GM12878 (cell line): ENCODE measurements around the gene DTNA. TPM values are rescaled to one million over a fixed set of nuclear protein-coding genes. Genes with fewer than 3 reads are reported as not detected.

Experiments
- ATAC-seq: fragments of 200-7000 bp; cut with Tn5 transposase; 3 replicates; pipeline ENCODE4 v1.9.1; 2020; ENCODE audit warnings: mild to moderate bottlenecking, moderate library complexity
- BruUV-seq: library from RNA; stranded (reverse); fragments of 400-500 nt; replicated peaks from 2 replicates; lab custom pipeline; 2021; lab: Mats Ljungman, UMichigan
- CTCF ChIA-PET: fragments of 300-600 bp; sonication (Branson Sonifier 250); formaldehyde crosslinking; extraction: SDS; loops from one replicate; lab custom pipeline; 2021; ENCODE audit warnings: inconsistent platforms; lab: Yijun Ruan, JAX
- POLR2A ChIA-PET: fragments of 350-600 bp; formaldehyde crosslinking; extraction: SDS; loops from one replicate; lab custom pipeline; 2021; ENCODE audit warnings: inconsistent platforms; lab: Charles Lee
- RAD21 ChIA-PET: fragments of 300-600 bp; sonication (Branson Sonifier 250); formaldehyde crosslinking; loops from one replicate; lab custom pipeline; 2023; ENCODE audit warnings: antibody characterized with exemption; ENCODE audit not compliant: unreplicated experiment; lab: Charles Lee
- SMC1A ChIA-PET: fragments of 300-600 bp; sonication (Branson Sonifier 250); formaldehyde crosslinking; loops from one replicate; lab custom pipeline; 2023; ENCODE audit not compliant: unreplicated experiment, uncharacterized antibody; lab: Charles Lee
- DNase-seq: peaks from one replicate; pipeline ENCODE4 v3.0.0-alpha.2; 2011; ENCODE audit warnings: low read depth, low spot score
- FAIRE-seq: peaks from 3 replicates; lab custom pipeline; 2011; peaks lifted over from hg19 to GRCh38; lab: Jason Lieb, UNC
- H2AFZ ChIP-seq: 2 replicates; pipeline ENCODE4 v1.6.0; 2011; ENCODE audit warnings: low read depth, low read length, control low read depth; ENCODE audit not compliant: control insufficient read depth
- H3K27ac ChIP-seq: 2 replicates; pipeline ENCODE4 v1.5.1; 2011; ENCODE audit warnings: control low read depth; ENCODE audit not compliant: control insufficient read depth, insufficient read depth
- H3K27me3 ChIP-seq, 2 experiments: replicated peaks in 1 of 2; 2 replicates each; pipeline versions ENCODE4 v1.6.0 to v1.6.1; 2011; ENCODE audit warnings: low read length in 1 of 2; ENCODE audit not compliant: control insufficient read depth in 2 of 2, insufficient read depth in 2 of 2
- H3K36me3 ChIP-seq, 2 experiments: 2 replicates each; pipeline ENCODE4 v1.5.1; 2011; ENCODE audit warnings: low read length in 1 of 2; ENCODE audit not compliant: control insufficient read depth in 2 of 2, insufficient read depth in 2 of 2
- H3K4me1 ChIP-seq: 2 replicates; pipeline ENCODE4 v1.6.1; 2011; ENCODE audit warnings: mild to moderate bottlenecking, low read length, moderate library complexity, mixed read lengths; ENCODE audit not compliant: control insufficient read depth, insufficient read depth
- H3K4me2 ChIP-seq: 2 replicates; pipeline ENCODE4 v1.6.0; 2011; ENCODE audit warnings: control low read depth; ENCODE audit not compliant: control insufficient read depth, insufficient read depth
- H3K4me3 ChIP-seq: fragments of 200-600 bp; sonication (generic); 2 replicates; pipeline ENCODE4 v1.5.1; 2016
- H3K79me2 ChIP-seq: 2 replicates; pipeline ENCODE4 v1.6.0; 2011; ENCODE audit warnings: low read length; ENCODE audit not compliant: control insufficient read depth, insufficient read depth
- H3K9ac ChIP-seq: 2 replicates; pipeline ENCODE4 v1.8.0; 2011; ENCODE audit warnings: low read length, control low read depth, mixed read lengths; ENCODE audit not compliant: control insufficient read depth, insufficient read depth
- H3K9me3 ChIP-seq: replicated peaks from 3 replicates; pipeline ENCODE4 v1.5.1; 2011; ENCODE audit warnings: mild to moderate bottlenecking, low read length; ENCODE audit not compliant: control insufficient read depth, insufficient read depth
- H4K20me1 ChIP-seq: 2 replicates; pipeline ENCODE4 v1.6.0; 2011; ENCODE audit not compliant: control insufficient read depth, insufficient read depth
- BCL11A ChIP-seq: IDR thresholded peaks from 2 replicates; pipeline ENCODE4 v1.6.1; 2011; ENCODE audit warnings: low read depth, low read length
- BRCA1 ChIP-seq: IDR thresholded peaks from 2 replicates; pipeline ENCODE4 v1.6.1; 2011; ENCODE audit warnings: low read depth, low read length, improper control_type of control experiment
- ETV6 ChIP-seq, 2 experiments: fragments of 450-650 bp in 1 of 2; IDR thresholded peaks in 1 of 2; conservative IDR thresholded peaks in 1 of 2; 2 replicates each; pipeline ENCODE4 v1.6.1; 2014; ENCODE audit warnings: antibody characterized with exemption in 1 of 2, borderline replicate concordance in 1 of 2, low read depth in 1 of 2, mild to moderate bottlenecking in 1 of 2, moderate library complexity in 1 of 2
- FOXM1 ChIP-seq: IDR thresholded peaks from 2 replicates; pipeline ENCODE4 v1.6.1; 2012; ENCODE audit warnings: low read depth, mild to moderate bottlenecking, inconsistent platforms, low read length, moderate library complexity
- HCFC1 ChIP-seq: fragments of 150-350 bp; IDR thresholded peaks from 2 replicates; pipeline ENCODE4 v1.6.1; 2014; ENCODE audit warnings: low read length
- PAX8 ChIP-seq: fragments of 450-650 bp; IDR thresholded peaks from 2 replicates; pipeline ENCODE4 v1.6.1; 2017; ENCODE audit warnings: mild to moderate bottlenecking, moderate library complexity
- SMAD5 ChIP-seq: IDR thresholded peaks from 2 replicates; pipeline ENCODE4 v1.6.1; 2016; ENCODE audit warnings: antibody characterized with exemption, low read depth
- SREBF1 ChIP-seq: IDR thresholded peaks from 2 replicates; pipeline ENCODE4 v1.6.1; 2012; ENCODE audit warnings: mild to moderate bottlenecking, low read length
- ZNF384 ChIP-seq: IDR thresholded peaks from 2 replicates; pipeline ENCODE4 v1.6.1; 2012; ENCODE audit warnings: low read depth, mild to moderate bottlenecking, low read length, improper control_type of control experiment, borderline replicate concordance
- WGBS: methylation state at CpG from one replicate; pipeline ENCODE4 v1.1.6; 2016; ENCODE audit warnings: low lambda C conversion rate; ENCODE audit not compliant: insufficient replicate concordance, insufficient coverage; ENCODE audit errors: missing lambda C conversion rate; 5-methylcytosine and 5-hydroxymethylcytosine counted together
- in situ Hi-C: fragments of 300-500 bp; cut with MboI; formaldehyde crosslinking; loops from 9 replicates; pipeline ENCODE4 v1.14.3; 2018; ENCODE audit warnings: mixed read lengths
- intact Hi-C: fragments of 100-400 bp; cut with micrococcal nuclease; formaldehyde crosslinking; loops from one replicate; pipeline ENCODE4 v1.14.2; 2022; ENCODE audit not compliant: unreplicated experiment
- polyA plus RNA-seq, 11 experiments: library from polyadenylated mRNA; depleted of rRNA in 4 of 11; unstranded in 6 of 11; stranded (reverse) in 5 of 11; fragments of >200 nt; fragmentation: Nextera tagmentation in 4 of 11; fragmentation: Illumina TruSeq in 1 of 11; extraction: Ambion mirVana in 4 of 11; extraction: Trizol in 1 of 11; gene quantifications; 1 replicate in 1 of 11; 2 replicates in 10 of 11; pipeline versions ENCODE4 v1.2.1 to v1.2.3, GENCODE V29; 2011 to 2016; ENCODE audit warnings: inconsistent platforms in 2 of 11, missing spikeins in 2 of 11, low read depth in 1 of 11
- total RNA-seq, 4 experiments: library from RNA; depleted of rRNA in 3 of 4; stranded (reverse); fragments of >200 nt in 3 of 4; fragmentation: Illumina TruSeq in 1 of 4; extraction: Trizol in 1 of 4; gene quantifications; 2 replicates each; pipeline versions ENCODE4 v1.2.1 to v1.2.3, GENCODE V29; 2013 to 2021

DTNA gene
- total and polyA plus RNA-seq, 10 of the 15 experiments (the other 5 are each of a cell fraction or from before 2014, with no cell fraction given): 0.26 to 8.6 (median 0.53) TPM

GRCh38 chr18:34866310-34866709, 156.2 kb downstream of the DTNA start:
- 0% methylated on average over 2 of the region's 2 CpGs for WGBS
- ChIA-PET CTCF (interaction anchor here (0.6 to 1.9 kb wide), 8 partner anchors 14 to 666 kb away, joined by 3 to 9 read pairs (median 3); no protein-coding TSS in a partner anchor), POLR2A (no interaction called here), RAD21 (interaction anchor here (0.6 to 1.5 kb wide), 5 partner anchors 14 to 279 kb away, joined by 3 to 4 read pairs (median 3); no protein-coding TSS in a partner anchor)
- Histone ChIP-seq H3K36me3 (no peaks in the 10 kb centered on the region), H4K20me1 (no peaks in the 10 kb centered on the region), H3K27me3 (no peaks in the 10 kb centered on the region), H3K4me2 (no peak overlapping the region), H3K4me1 (no peaks in the 10 kb centered on the region)
- in situ Hi-C loops: no loop called here
- BruUV-seq: no TSS peak
- TF ChIP-seq BCL11A (no peak), SMAD5 (no peak), BRCA1 (no peak), PAX8 (no peak), HCFC1 (no peak), FOXM1 (no peak), ETV6 (conservative IDR thresholded peaks at IDR 0.05 in 1 of 2, IDR thresholded peaks at IDR 0.05 in 1 of 2; ENCODE audit: borderline replicate concordance in 1 of 2, low read depth in 1 of 2) (no peak), SREBF1 (no peak), ZNF384 (no peak)
- TF ChIP-seq, all 136 proteins: peak for 0
- FAIRE-seq: no peak
- Histone ChIP-seq H3K4me3 (no peak overlapping the region), H2AFZ (no peak overlapping the region), H3K9ac (no peak overlapping the region), H3K79me2 (no peaks in the 10 kb centered on the region), H3K9me3 (no peaks in the 10 kb centered on the region), H3K27ac (no peak overlapping the region)
- SMC1A ChIA-PET: interaction anchor here (0.6 kb wide), 1 partner anchor 426 kb away, joined by 3 read pairs; no protein-coding TSS in a partner anchor
- DNase-seq: no peak
- intact Hi-C loops: no loop called here
- ATAC-seq: peak; percentile 38; the same call in 1 of the 3 replicates
